Activated CD4-positive, alpha-beta T cell treated with anti-CD3 and anti-CD28 coated beads, Interleukin-2, amount 10 ng/mL, durations not matched to agents 7 days and 5 days (primary cell): ENCODE results near the gene STAT4. TPM values are rescaled to one million over a fixed set of nuclear protein-coding genes. Genes with fewer than 3 reads are reported as not detected.

Experiments used
- total RNA-seq, 2 experiments: library from RNA; stranded (reverse); gene quantifications; one replicate each; pipeline ENCODE4 v1.2.3, GENCODE V29; 2021

Gene STAT4
- total RNA-seq, 2 experiments from 2014 or later, result 72.6 to 84.4 TPM

Other genes with a start within 250 kb of the STAT4 start
- gene STAT1, start 136.8 kb downstream of the STAT4 start, total RNA-seq, result 100 to 1,000 TPM; 876 to 958 TPM
- gene MYO1B, start 94.4 kb upstream of the STAT4 start, total RNA-seq, result under 1 TPM; 0.74 to 0.98 TPM